UCSD-AML1 (cell line): ENCODE measurements around the gene PPIG.
"Not testable (repeated sequence)": the region's sequence is repeated elsewhere in the genome, so short reads cannot be mapped to it uniquely, and the experiment has no call there.

Experiments used
- DNase-seq: peaks from one replicate; lab custom pipeline; 2025; ENCODE audit not compliant: unreplicated experiment; lab: John Stamatoyannopoulos, UW

PPIG gene

GRCh38 chr2:169585673-169586072, 1.5 kb downstream of the PPIG start:
- DNase-seq = no peak

GRCh38 chr2:169590804-169591203, 6.7 kb downstream of the PPIG start:
- no peak for DNase-seq

GRCh38 chr2:169596546-169596945, 12.4 kb downstream of the PPIG start:
- not testable (repeated sequence) for DNase-seq

GRCh38 chr2:169598982-169599381, 14.8 kb downstream of the PPIG start:
- DNase-seq = no peak

DNA sequence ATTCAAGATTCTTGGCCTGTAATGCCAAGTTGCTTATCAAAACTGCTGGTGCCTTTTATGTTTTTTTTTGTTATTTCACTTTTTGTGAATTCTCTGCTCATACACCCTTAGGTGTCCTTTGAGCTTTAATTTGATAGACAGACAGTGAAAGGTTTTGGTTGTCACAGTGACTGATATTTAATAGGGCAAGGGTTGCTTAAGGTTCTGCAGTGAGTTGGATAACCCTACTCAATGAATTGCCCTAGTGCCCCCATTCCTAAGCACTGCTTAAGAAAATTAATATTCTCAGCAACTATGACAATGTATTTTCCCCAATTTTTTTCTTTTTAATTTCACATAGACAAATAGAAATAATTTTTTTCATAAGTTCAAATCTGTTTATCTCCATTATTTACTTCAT, 15.4 kb downstream of the PPIG start:
- no peak for DNase-seq

DNA sequence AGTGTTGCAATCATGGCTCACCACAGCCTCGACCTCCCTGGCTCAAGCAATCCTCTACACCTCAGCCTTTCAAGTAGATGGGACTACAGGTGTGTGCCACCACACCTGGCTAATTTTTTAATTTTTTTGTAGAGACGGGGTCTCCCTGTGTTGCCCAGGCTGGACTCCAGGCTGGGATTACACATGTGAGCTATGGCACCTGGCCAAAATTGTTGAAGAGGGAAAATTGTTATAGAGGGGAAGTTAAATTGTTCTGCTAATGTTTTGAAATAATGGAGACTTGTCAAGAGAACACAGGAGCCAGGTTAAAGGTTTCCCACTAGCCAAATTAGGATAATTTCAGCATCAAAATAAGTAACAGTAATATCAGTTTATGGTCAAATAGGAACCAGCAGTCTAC, 25.1 kb downstream of the PPIG start:
- DNase-seq = no peak

GRCh38 chr2:169613876-169614275, 29.7 kb downstream of the PPIG start:
- DNase-seq = no peak

GRCh38 chr2:169615982-169616381, 31.8 kb downstream of the PPIG start:
- not testable (repeated sequence) for DNase-seq

DNA sequence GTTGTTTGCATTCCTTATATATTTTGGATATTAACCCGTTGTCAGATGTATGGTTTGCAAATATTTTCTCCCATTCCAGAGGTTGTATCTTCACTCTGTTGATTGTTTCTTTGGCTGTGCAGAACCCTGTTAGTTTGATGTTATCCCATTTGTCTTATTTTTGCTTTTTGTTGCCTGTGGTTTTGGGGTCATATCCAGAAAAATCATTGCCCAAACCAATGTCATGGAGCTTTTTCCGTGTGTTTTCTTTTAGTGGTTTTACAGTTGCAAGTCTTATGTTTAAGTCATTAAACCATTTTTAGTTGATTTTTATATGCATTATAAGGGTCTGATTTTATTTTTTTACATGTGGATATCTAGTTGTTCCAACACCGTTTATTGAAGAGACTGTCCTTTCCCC, 35.8 kb downstream of the PPIG start:
- no peak for DNase-seq

- no peak for DNase-seq
Observed at GRCh38 chr2:169620509-169620908, 36.4 kb downstream of the PPIG start.

- DNase-seq = no peak
Observed at GRCh38 chr2:169623235-169623634, 39.1 kb downstream of the PPIG start.

- no peak for DNase-seq
Observed at GRCh38 chr2:169625781-169626180, 41.6 kb downstream of the PPIG start.

DNA sequence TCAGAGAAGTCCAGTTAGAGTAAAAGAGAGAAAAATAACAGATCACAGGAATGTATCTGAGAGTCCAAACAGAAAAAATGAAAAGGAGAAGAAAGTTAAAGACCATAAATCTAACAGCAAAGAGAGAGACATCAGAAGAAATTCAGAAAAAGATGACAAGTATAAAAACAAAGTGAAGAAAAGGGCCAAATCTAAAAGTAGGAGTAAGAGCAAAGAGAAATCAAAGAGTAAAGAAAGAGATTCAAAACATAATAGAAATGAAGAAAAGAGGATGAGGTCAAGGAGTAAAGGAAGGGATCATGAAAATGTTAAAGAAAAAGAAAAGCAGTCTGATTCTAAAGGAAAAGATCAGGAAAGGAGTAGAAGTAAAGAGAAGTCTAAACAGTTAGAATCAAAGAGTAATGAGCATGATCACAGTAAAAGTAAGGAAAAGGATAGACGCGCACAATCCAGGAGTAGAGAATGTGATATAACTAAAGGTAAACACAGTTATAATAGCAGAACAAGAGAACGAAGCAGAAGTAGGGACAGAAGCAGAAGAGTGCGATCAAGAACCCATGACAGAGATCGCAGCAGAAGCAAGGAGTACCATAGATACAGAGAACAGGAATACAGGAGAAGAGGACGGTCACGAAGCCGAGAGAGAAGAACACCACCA, 52.4 kb downstream of the PPIG start:
- no peak for DNase-seq

GRCh38 chr2:169637620-169638019, 53.5 kb downstream of the PPIG start:
- no peak for DNase-seq

DNA sequence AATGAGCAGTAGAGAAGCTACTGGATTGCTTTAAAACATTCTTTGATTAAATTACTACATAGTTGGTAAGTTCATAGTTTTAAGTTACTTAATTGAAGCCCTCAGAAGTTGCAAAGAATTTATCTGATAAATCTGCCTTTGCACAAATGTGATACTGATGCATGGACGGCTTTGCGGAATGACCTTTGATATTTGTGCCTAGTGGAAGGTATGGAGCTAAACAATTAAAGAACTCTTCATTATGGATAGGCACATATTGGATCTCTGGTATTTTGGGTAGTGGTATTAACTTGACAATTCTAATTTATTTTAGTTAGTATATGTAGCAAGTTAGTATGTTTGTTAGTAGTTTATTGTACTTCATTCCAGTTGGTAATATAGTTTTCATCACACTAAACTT, 56.0 kb downstream of the PPIG start:
- DNase-seq = no peak

DNA sequence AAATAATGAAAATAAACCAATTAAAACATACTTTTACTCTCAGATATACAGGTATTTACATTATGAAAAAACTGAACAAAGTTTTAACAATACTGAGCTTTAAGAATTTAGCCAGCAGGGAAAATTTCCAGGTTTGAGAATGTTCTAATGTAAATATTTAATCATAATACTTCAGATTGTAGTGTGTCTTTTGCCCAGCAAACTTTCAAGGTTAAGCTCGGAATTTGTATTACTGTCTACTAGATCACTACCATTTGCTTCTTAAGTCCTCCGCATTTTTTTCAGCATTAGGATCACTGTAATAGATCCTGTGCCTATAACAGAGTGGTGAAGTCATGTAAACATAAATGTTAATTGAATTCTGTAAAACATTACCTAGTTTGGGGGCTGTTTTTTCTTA, 57.3 kb downstream of the PPIG start:
- DNase-seq = no peak

GRCh38 chr2:169644173-169644572, 60.0 kb downstream of the PPIG start:
- no peak for DNase-seq

GRCh38 chr2:169647496-169647895, 63.3 kb downstream of the PPIG start:
- no peak for DNase-seq

DNA sequence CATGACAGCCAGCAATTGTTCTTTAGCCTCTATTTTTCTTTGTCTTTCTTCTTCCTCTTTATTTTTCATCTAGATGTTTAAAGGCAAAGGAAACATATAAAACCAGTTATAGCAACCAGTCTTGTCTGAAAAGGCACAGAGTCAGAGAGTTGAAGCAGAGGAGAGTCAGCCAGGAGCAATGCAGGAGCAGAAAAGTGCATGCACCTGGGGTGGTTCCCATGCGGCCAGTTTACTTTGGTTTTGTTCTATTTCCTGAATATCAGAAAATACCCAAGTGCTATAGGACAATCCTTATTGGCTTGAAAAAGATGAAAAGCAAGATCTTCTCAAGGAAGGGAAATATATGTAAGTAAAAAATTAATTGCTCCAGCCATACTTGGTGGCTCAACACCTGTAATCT, 65.1 kb downstream of the PPIG start:
- DNase-seq = no peak

GRCh38 chr2:169653636-169654035, 69.5 kb downstream of the PPIG start:
- DNase-seq = no peak

DNA sequence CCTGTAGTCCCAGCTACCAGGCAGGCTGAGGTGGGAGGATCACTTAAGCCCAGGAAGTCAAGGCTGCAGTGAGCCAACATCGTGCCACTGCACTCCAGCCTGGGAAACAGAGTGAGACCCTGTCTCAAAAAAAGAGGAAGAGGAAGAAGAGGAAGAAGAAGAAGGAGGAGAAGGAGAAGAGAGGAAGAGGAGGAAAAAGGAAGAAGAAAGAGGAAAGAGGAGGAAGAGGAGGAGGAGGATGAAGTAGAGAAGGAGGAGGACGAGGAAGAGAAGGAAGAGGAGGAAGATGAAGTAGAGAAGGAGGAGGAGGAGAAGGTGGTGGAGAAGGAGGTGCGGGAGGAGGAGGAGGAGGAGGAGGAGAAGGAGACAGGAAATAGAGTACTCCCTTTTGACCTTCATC, 72.0 kb downstream of the PPIG start:
- no peak for DNase-seq

GRCh38 chr2:169658877-169659276, 74.7 kb downstream of the PPIG start:
- DNase-seq = no peak

DNA sequence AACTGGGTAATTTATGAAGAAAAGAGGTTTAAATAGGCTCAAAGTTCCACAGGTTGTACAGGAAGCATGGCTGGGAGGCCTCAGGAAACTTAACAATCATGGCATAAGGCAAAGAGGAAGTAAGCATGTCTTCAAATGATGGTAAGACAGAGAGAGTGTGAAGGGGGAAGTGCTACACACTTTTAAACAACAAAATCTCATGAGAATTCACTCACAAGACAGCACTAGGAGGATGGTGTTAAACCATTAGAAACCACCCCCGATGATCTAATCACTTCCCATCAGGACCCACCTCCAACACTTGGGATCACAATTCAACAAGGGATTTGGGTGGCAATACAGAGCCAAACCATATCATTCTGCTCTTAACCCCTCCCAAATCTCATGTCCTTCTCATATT, 75.2 kb downstream of the PPIG start:
- no peak for DNase-seq

GRCh38 chr2:169661265-169661664, 77.1 kb downstream of the PPIG start:
- no peak for DNase-seq
